Right cardiac atrium (tissue), 5 donors: Measurements from ENCODE around the gene C4B. TPM values are rescaled to one million over a fixed set of nuclear protein-coding genes. Genes with fewer than 3 reads are reported as not detected.
"Not testable (repeated sequence)": the region's sequence is repeated elsewhere in the genome, so short reads cannot be mapped to it uniquely, and the experiment has no call there.

ENCODE experiments used
- ATAC-seq, 2 donors: fragments of 200-7000 bp; cut with Tn5 transposase; one replicate each; pipeline versions ENCODE4 v1.8.0 to v1.9.1; 2020; ENCODE audit warnings: moderate library complexity in 2 of 2, mild to moderate bottlenecking in 1 of 2
- DNase-seq, 3 donors: peaks; one replicate each; pipeline ENCODE4 v3.0.0-alpha.2; 2020
- H3K27ac ChIP-seq: one replicate; pipeline ENCODE4 v1.5.1; 2013; ENCODE audit warnings: mild to moderate bottlenecking, low read length, control low read depth, moderate library complexity
- H3K27me3 ChIP-seq: one replicate; pipeline ENCODE4 v1.6.1; 2013; ENCODE audit not compliant: control insufficient read depth, insufficient read depth
- H3K4me1 ChIP-seq: one replicate; pipeline ENCODE4 v1.6.1; 2013; ENCODE audit warnings: low read length; ENCODE audit not compliant: control insufficient read depth, insufficient read depth
- H3K4me3 ChIP-seq: one replicate; pipeline ENCODE4 v1.5.1; 2013; ENCODE audit warnings: low read length, control low read depth
- H3K9me3 ChIP-seq: one replicate; pipeline ENCODE4 v1.6.1; 2013; ENCODE audit warnings: low read length; ENCODE audit not compliant: control insufficient read depth
- WGBS: extraction: QIAGEN DNeasy Blood & Tissue Kit; methylation state at CpG from one replicate; pipeline ENCODE4 v1.1.7; 2013; 5-methylcytosine and 5-hydroxymethylcytosine counted together
- intact Hi-C, 4 donors: fragments of 100-400 bp; cut with DNase I; formaldehyde crosslinking; loops; one replicate each; pipeline versions ENCODE4 v1.11.0 to v1.14.0; 2022 to 2023
- polyA plus RNA-seq: library from polyadenylated mRNA; stranded (reverse); fragments of 200-250 nt; gene quantifications from one replicate; pipeline ENCODE4 v1.2.3, GENCODE V29; 2013
- total RNA-seq, 4 donors: library from RNA; stranded (reverse); fragmentation: NEBNext Ultra II Directional; extraction: Animal tissue kit (Norgen Biotek cat#: 25700); gene quantifications; one replicate each; pipeline ENCODE4 v1.2.1, GENCODE V29; 2021
- donor health status: healthy with polysubstance abuse.
- donor health status: DM: no; HTN: yes; CAD: no.
- donor health status: DM: no; HTN: no; CAD: no.
- donor health status: DM: no; HTN: yes; CAD: no; lungs with severe emphysema.
- donor health status: DM: yes; HTN: yes; CAD: no.

C4B gene
- total and polyA plus RNA-seq, 5 donors = 41.2 to 163 (median 129) TPM

- intact Hi-C loops = loop anchor here in 1 of 4 donors (10.0 kb wide), 1 partner anchor 1003 kb away; no protein-coding TSS in a partner anchor
- DNase-seq = peak in 1 of 3 donors; percentile 63
- peak in 1 of 2 donors; percentile 2 for ATAC-seq
- peak overlapping the region; percentile 90 for H3K27ac ChIP-seq
- H3K9me3 ChIP-seq = no peaks in the 10 kb centered on the region
- H3K4me3 ChIP-seq = peak overlapping the region; percentile 71
- peaks cover 4% of the 10 kb centered on the region for H3K4me1 ChIP-seq
- 25% methylated on average over 29 of the region's 29 CpGs for WGBS
- no peaks in the 10 kb centered on the region for H3K27me3 ChIP-seq
These were observed 43.2 kb upstream of the C4B start for GRCh38 chr6:31971279-31971992.

- H3K9me3 ChIP-seq = no peaks in the 10 kb centered on the region
- peak within 1 kb of the TSS; percentile 71 for H3K4me3 ChIP-seq
- H3K27ac ChIP-seq = peak within 1 kb of the TSS; percentile 90
- DNase-seq (peak; percentile 97 to 99 (median 97)), ATAC-seq (peak; percentile 94 to 96)
- under 1% methylated on average over 62 of the region's 62 CpGs for WGBS
- no peaks in the 10 kb centered on the region for H3K27me3 ChIP-seq
- H3K4me1 ChIP-seq = peaks cover 4% of the 10 kb centered on the region
- intact Hi-C loops = loop anchor here in 1 of 4 donors (10.0 kb wide), 1 partner anchor 1003 kb away; no protein-coding TSS in a partner anchor
These were observed 42.4 kb upstream of the C4B start, which contains the start of gene DXO for GRCh38 chr6:31971993-31972708. TSS of gene DXO (minus strand) at chr6:31972138. CDS start at chr6:31971675, 463 bp downstream.

GRCh38 chr6:31972709-31973350 is 41.8 kb upstream of the C4B start:
- 6% methylated on average over 19 of the region's 19 CpGs for WGBS
- Histone ChIP-seq H3K27ac (peak overlapping the region; percentile 90), H3K27me3 (no peaks in the 10 kb centered on the region), H3K4me1 (peaks cover 4% of the 10 kb centered on the region), H3K9me3 (no peaks in the 10 kb centered on the region), H3K4me3 (peak overlapping the region; percentile 71)
- ATAC-seq = peak in 1 of 2 donors; percentile 24
- intact Hi-C loops = loop anchor here in 1 of 4 donors (10.0 kb wide), 1 partner anchor 1002 kb away; no protein-coding TSS in a partner anchor
- no peak for DNase-seq

- 98% methylated on average over 30 of the region's 30 CpGs for WGBS
These were observed 38.5 kb upstream of the C4B start for GRCh38 chr6:31976065-31976464.

GRCh38 chr6:31977816-31978431 is 36.7 kb upstream of the C4B start:
- Histone ChIP-seq H3K9me3 (no peaks in the 10 kb centered on the region), H3K4me1 (no peaks in the 10 kb centered on the region), H3K27me3 (no peaks in the 10 kb centered on the region), H3K4me3 (no peak overlapping the region), H3K27ac (no peak overlapping the region)
- intact Hi-C loops = loop anchor here in 1 of 4 donors (10.0 kb wide), 1 partner anchor 997 kb away; no protein-coding TSS in a partner anchor
- 94% methylated on average over 12 of the region's 12 CpGs for WGBS
- DNase-seq (peak in 1 of 3 donors; percentile 16), ATAC-seq (no peak)

More at GRCh38 chr6:31976065-31976464, 38.5 kb upstream of the C4B start:
- not testable (repeated sequence) for ATAC-seq, H3K4me1 ChIP-seq, H3K9me3 ChIP-seq, H3K4me3 ChIP-seq, H3K27me3 ChIP-seq, H3K27ac ChIP-seq
- intact Hi-C loops = loop anchor here in 1 of 4 donors (10.0 kb wide), 1 partner anchor 999 kb away; no protein-coding TSS in a partner anchor
- DNase-seq = peak in 2 of 3 donors; percentile 46 to 70

- H3K4me3 ChIP-seq = no peak overlapping the region
- no peaks in the 10 kb centered on the region for H3K27me3 ChIP-seq
- 84% methylated on average over 5 of the region's 5 CpGs for WGBS
- H3K27ac ChIP-seq = no peak overlapping the region
- intact Hi-C loops = loop anchor here in 1 of 4 donors (10.0 kb wide), 1 partner anchor 996 kb away; no protein-coding TSS in a partner anchor
- H3K4me1 ChIP-seq = no peaks in the 10 kb centered on the region
- ATAC-seq (no peak), DNase-seq (peak in 1 of 3 donors; percentile 11)
- H3K9me3 ChIP-seq = no peaks in the 10 kb centered on the region
These were observed 35.8 kb upstream of the C4B start for GRCh38 chr6:31978831-31979230.

GRCh38 chr6:31979238-31979898 is 35.2 kb upstream of the C4B start:
- H3K4me3 ChIP-seq = no peak overlapping the region
- H3K4me1 ChIP-seq = no peaks in the 10 kb centered on the region
- WGBS = 90% methylated on average over 3 of the region's 3 CpGs
- ATAC-seq (no peak), DNase-seq (no peak)
- intact Hi-C loops = loop anchor here in 1 of 4 donors (10.0 kb wide), 1 partner anchor 995 kb away; no protein-coding TSS in a partner anchor
- H3K27me3 ChIP-seq = no peaks in the 10 kb centered on the region
- H3K27ac ChIP-seq = no peak overlapping the region
- no peaks in the 10 kb centered on the region for H3K9me3 ChIP-seq

- H3K27me3 ChIP-seq, H3K4me3 ChIP-seq, DNase-seq, H3K27ac ChIP-seq, intact Hi-C loops, H3K9me3 ChIP-seq, H3K4me1 ChIP-seq: not testable (repeated sequence)
- ATAC-seq = peak in 1 of 2 donors; percentile 10
- 90% methylated on average over 13 of the region's 13 CpGs for WGBS
These were observed 34.3 kb upstream of the C4B start for GRCh38 chr6:31980195-31980876.

GRCh38 chr6:31980998-31981397 is 33.6 kb upstream of the C4B start:
- no CpG with 5 or more reads among the region's 5 CpGs for WGBS
- intact Hi-C loops, DNase-seq, H3K27ac ChIP-seq, ATAC-seq, H3K4me3 ChIP-seq, H3K4me1 ChIP-seq, H3K9me3 ChIP-seq, H3K27me3 ChIP-seq: not testable (repeated sequence)
